HG02763 (cell line): ENCODE data around the gene BPIFB6.

ENCODE experiments used
- ATAC-seq: cut with Tn5 transposase; IDR thresholded peaks from one replicate; pipeline ENCODE4 v1.9.1; 2021; ENCODE audit warnings: mild to moderate bottlenecking, moderate library complexity; ENCODE audit not compliant: unreplicated experiment

BPIFB6 gene

DNA sequence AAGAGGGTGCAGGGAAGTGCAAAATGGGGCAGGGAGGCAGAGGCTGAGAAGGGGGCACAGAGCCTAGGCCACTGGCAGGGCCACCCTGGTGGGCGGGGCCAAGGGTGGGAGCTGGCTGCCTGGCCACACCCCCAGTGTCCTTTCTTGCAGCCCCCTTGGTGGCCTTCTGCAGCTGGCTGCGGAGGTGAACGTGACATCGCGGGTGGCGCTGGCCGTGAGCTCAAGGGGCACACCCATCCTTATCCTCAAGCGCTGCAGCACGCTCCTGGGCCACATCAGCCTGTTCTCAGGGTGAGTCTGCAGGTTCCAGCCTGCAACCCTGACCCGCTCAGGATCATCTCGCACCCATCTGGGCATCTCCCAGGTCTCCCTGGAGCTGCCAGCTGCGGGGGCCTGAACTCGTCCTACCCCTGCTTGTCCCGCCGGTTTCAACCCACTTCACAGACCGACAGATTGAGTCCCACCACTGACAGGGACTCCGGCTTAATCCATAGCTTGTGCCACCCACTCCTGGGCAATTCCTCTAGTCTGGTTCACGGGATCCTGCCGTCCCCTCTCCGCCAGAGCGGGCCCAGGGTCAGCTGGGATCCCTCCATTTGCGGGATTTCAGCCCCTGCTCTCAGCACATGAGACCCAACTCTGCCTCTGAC, 28.4 kb downstream of the BPIFB6 start:
- no peak for ATAC-seq

DNA sequence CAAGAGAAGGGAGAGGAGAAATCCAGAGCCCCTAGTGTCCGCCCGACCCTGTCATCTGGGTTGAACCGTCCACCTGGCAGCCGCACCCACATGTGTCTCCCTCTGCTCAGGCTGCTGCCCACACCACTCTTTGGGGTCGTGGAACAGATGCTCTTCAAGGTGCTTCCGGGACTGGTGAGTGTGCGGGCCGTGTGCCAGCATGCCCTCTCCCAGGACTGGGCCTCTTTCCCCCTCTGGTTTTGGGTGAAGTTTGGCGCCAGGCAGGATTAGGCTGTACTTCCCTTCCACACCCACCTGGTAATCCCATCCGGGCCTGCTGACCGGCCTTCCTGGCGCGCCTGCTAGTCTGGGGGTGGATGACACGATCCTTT, 30.2 kb downstream of the BPIFB6 start:
- ATAC-seq, result no peak

DNA sequence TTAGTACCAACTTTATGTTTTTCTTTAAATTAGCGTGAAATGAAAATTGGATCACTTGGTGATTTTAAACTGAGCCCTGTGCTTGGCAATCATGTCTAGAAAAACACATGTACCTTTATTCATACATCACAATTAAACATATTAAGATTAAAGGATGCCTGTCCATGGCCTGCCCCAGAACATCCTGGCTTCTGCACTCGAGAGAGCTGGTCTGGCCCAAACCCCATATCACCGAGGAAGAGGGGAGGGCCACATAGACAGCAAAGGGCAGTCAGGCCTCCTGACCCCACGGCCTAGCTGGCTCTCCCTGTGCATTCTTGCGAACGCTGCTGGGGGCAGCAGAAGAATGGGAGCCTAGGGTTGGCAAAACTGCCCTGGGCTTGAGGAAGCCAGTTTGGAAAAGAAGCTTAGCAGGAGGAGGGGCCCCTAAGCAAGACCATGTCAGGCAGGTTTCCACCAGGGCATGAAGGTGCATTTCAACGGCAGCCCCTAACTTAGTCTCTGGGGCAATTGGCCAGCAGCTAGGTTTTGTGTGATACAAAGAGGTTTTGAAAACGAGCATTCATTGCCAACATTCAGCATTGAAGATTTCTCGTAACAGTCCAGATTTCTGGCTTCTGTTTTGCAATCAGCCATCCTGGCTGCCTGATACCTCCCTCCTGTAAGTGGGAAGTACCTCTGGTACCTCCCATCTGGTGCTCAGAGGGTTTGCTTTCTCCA, 30.8 kb downstream of the BPIFB6 start:
- no peak for ATAC-seq

DNA sequence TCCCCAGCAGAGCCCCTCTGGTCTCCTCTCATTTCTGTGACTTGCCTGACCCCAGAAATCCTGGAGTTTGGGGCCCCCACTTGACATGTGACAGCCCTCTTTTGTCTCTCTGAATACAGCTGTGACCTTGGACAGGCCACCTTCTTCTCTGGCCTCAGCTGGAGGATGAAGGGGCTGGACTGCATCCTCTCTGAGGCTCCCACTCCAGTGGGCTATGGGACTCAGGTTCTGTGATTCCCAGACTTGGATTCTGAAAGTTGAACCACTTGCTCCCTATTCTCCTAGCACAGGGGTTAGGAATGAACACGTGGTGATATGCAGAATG, 31.3 kb downstream of the BPIFB6 start:
- no peak for ATAC-seq

DNA sequence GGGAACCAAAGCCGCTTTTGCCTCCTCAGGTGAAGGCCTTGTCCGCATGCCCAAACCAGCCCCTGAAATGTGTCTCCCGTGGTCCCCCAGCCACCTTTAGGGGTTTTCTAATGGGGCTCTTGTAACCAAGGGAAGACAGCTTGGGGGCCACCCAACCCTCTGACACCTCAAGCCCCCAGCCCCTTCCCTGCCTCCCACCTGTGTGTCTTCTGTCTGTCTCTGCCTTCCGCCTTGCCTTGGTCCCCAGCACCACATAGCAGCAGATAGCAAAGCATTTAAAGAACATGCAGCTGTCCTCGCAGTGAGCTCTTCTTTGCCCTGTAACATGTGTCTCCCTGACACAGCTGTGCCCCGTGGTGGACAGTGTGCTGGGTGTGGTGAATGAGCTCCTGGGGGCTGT, 31.8 kb downstream of the BPIFB6 start:
- no peak for ATAC-seq

DNA sequence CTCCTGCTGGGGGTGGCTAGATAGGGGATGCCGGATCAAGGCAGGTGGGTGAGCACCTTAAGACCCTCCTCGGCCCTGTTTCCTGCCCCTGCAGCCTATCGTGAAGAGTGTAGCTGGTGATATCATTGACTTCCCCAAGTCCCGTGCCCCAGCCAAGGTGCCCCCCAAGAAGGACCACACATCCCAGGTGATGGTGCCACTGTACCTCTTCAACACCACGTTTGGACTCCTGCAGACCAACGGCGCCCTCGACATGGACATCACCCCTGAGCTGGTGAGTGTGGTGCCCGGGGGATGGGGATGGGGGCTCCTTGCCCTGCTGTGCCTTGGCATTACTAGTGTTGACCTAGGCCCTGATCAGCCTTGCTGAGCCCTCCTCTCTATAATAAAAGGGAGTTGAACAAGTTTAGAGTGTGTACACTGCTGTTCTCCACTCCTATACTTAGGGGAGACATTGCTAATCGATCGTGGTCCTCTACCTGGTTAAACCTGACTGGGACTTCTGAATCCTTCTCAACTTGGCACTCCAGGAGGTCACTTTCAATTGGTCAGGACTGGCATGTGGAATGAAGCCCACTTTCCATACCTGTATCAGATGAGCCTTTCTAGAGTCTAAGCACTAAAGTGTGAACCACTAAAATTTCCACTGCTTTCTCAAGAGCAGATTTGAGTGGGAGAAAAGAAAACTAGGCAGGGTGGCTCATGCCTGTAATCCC, 33.3 kb downstream of the BPIFB6 start:
- no peak for ATAC-seq

DNA sequence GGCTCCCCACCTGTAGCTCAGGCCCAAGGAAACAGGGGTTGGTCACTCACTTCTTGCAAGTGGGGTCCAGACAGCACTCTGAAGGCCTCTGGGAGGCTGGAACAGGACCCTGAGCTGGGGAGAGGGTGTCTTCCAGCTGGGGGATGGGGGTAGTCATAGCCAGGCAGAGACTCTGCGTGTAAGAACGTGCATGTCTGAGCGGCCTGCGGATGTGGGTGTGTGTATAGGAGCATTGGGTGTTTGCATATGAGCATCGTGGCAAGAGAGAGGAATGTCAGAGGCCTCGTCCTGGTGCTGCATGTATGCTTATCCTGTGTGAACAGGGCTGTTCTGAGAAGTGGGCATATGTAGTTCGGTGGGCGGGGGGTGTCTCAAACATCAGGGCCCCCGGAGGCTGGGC, 34.3 kb downstream of the BPIFB6 start:
- ATAC-seq, result no peak

DNA sequence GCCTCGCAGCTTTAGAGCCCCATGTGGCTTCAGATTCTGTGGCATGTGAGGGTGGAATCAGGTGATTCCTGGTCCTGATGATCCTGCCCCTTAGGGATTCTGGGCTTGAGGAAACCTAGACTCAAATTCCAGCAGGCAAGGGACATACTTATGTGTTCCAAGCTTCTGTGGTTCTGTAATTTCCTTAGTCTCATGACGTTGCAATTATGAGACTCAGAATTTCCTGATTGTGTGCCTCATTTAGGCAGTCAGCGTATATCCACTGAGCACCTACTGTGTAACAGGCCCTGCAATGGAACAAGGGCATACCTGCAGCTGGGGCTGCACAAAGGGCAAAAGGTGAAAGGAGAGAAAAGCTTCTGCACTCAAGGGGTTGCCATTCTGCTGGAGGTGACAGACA, 36.4 kb downstream of the BPIFB6 start:
- ATAC-seq, result no peak

DNA sequence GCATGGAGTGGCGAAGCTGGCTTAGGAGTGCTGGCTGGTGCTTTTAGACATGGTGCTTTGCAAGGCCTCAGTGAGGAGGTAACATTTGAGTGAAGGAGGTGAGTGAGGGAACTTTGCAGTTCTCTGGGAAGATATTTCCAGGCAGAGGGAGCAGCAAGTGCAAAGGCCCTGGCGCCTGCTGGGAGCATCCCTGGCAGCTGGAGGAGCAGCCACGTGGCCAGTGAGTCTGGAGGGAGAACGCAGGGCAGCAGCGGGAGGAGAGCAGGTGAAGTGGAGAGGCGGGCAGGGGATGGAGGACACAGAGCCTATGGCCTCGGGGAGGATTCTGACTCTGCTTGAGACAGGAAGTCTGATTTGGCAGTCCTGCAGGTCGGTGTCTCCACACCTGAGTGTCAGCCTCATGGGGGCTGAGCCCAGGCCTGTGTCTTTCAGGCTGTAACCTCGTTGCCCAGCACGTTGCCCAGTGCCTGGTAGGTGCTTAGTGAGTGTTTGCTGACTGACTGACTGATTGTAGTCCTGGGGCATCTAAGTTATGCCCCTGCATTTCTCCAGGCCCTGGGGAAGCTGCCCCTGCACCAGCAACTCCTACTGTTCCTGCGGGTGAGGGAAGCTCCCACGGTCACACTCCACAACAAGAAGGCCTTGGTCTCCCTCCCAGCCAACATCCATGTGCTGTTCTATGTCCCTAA, 36.9 kb downstream of the BPIFB6 start:
- no peak for ATAC-seq

DNA sequence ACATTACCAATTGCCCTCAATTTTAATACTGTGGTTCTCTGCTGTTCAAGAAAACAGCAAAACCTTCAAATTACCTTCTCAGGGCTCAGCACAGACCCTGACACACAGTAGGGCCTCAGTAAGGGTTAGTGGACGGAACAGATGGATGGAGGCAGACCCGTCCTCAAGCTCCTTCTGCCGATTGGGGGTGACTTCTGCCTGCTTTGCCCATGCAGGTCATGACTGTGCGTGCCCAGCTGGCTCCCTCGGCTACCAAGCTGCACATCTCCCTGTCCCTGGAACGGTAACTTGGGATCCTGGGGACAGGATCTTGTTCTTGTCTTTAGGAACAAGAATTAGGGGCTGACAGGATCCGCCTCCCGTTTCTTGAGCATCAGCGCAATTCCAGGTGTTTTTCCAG, 38.2 kb downstream of the BPIFB6 start:
- no peak for ATAC-seq

DNA sequence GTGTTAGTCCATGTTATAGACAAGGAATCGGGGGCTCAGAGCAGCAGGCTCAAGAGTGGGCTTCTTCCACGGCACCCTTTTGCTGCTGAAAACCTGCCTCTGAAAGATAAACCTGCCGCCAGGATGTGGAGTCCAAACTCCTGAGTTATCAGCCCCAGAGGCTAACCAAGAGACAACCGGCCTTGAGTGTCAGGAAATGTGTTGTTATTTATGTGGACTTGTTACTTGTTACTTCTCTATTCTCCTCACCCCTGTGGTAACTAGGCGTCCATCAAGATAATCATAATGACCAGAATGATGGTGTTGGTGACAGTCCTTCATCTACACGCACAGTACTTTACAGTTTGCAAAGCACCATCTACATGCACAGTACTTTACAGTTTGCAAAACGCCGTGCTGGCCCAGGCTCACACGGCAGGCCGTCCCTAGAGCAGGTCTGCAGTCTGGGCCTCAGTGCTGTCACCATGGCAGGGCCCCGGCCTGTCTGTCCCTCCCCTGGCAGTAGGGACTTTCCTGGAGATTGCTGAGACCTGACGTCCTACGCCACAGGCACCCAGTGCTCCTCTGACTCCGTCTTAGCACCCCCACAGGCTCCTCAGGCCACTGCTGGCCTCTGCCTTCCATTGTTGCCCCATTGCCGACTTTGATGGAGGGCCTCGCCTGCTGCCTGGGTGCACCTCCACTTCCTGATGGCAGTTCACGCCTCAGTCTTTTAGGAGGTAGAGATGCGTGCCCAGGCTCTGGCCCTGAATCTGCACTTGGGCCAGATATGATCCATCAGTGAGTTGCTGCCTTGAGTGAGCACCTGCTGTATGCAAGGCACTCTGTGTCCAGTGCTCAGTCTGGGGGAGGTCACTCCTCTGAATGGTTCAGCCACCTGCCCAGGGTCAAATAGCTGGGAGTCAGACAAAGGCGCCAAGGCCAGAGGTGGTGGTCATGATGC, 38.9 kb downstream of the BPIFB6 start:
- ATAC-seq, result no peak

DNA sequence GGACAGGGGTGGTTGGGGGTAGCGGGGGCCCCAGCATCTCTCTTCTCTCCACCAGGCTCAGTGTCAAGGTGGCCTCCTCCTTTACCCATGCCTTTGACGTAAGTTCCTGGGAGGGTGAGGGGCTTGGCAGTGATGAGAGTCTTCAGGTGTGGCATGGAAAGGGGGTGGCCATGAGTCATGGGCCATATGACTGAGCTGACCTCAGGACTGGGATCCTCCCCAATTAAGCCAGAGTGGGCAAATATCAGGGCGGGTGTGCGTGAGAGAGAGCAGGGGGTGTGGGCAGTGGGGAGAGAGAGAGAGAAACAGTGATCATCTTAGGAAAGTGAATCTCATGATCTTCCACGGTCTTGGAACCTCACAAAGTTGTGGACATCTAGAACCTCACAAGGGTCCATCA, 39.8 kb downstream of the BPIFB6 start:
- ATAC-seq, result no peak

DNA sequence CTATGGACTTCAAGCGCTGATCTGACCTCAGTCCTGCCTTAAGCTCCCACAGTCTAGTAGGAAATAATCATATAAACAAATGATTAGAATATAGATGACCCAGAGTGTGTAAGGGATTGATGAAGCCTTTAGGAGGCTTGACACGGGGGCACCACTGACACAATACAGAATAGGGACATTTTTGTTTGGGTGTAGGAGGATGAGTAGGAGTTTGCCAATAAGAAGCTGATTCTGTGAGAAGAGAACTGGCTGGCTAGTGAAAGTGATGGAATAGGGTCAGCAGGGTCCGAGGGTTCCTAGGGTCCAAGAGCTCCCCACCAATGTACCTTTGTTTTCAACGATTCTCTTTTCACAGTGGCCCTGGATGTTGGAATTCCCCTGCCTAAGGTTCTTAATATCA, 40.9 kb downstream of the BPIFB6 start:
- no peak for ATAC-seq

DNA sequence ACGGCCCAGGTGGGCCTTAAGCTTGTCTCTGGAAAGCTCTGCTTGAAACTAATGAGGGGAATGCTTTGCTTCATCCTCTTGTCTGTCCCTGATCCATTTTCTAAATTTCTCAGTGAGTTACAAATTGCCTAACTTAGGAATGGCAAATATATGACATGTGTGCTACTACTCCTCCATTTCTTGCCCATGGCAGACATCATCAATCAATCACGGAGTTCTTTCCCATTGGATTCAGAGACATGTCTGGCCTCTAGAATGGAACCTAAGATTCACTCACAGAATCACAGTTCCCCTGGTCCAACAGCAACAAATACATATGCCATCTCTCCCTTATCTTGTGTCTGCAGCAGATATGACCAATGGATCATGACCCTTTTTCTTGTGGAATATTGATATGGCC, 41.4 kb downstream of the BPIFB6 start:
- ATAC-seq, result no peak

DNA sequence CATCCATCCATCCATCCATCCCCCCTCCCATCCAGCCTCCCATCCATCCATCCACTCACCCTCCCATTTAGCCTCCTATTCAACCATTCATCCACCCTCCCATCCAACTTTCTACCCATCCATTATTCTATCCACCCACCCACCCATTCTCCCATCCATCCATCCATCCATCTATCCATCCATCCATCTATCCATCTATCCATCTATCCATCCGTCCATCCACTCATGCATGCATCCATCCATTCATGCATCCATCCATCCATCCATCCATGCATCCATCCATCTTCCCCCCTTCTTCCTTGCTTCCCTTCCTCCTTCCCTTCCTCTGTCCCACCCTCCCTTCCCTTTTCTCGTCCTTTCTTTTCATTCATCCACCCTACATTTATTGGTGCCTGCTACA, 43.2 kb downstream of the BPIFB6 start:
- no peak for ATAC-seq

DNA sequence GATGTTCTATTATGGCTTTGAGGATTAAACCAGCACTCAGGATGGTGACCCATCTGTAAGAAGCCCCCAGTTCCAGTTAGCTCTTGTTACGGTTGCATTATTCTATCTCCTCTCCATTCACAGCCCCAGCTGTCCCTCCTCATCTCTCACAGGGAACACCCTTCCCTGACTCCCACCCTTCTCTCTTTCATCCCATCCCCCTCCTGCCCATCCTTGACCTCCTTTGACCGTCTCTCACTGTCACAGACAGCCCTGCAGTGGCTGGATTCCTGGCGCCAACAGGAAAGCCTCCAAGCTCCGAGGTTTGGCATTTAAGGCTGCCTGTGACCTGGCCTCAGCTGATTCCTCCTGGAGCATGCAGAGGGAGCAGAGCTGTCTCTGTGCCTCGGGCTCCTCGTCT, 43.8 kb downstream of the BPIFB6 start:
- no peak for ATAC-seq

DNA sequence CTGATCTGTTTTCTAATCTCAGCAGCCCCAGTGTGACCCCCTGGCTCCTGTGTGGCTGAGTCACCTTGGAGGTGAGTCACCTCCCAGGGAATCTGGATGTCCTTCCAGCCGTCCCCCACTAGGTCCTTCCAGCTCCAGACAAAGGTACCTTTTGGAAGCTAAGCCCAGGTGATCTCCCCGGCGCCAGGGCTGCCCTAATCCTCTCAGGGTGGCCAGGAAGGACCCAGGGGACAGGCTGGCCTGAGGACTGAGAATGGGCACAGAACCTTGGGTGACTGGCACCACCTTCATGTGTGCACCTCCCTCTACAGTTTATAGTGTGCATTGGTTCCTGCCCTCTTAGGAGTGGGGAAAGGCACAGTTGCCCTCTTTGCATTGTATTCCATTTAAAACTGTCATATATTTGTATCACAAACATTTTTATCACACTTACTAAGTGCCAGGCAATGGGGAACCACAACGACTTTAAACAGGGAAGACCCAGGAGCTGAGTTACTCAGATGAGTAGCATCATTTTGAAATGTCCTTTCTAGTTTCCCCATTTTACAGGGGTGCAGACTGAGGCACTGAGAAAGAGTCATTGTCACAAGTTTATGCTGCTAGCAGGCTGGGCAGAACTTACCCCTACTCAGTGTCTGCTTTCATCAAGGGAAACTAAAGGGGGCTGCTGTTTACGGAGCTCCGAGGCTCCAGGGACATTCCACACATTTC, 45.4 kb downstream of the BPIFB6 start:
- no peak for ATAC-seq

DNA sequence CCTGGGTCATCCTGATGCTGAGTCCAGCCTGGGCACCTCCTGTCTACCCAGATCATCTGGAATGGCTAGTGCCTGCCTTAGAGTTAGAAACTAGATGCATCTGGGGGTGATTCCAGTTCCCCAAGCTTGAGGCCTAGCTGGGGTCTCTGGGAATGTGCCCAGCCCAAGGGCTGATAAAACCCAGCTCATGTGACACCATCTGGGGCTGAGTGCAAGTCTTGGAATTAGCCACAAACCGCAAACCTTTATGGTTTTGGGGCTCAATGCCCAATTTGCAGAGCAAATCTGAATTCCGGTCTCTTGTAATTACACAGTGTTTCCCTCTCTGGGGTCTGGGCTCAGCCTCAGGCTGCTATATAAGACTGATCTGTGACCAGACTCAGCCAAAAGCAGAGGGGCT, 47.8 kb downstream of the BPIFB6 start, which contains the start of gene BPIFB4:
BPIFB4 (plus strand) TSS at position 385 of the 400 bp plus-strand sequence. CDS start 1,884 bp downstream, outside the sequence.
- ATAC-seq, result no peak

DNA sequence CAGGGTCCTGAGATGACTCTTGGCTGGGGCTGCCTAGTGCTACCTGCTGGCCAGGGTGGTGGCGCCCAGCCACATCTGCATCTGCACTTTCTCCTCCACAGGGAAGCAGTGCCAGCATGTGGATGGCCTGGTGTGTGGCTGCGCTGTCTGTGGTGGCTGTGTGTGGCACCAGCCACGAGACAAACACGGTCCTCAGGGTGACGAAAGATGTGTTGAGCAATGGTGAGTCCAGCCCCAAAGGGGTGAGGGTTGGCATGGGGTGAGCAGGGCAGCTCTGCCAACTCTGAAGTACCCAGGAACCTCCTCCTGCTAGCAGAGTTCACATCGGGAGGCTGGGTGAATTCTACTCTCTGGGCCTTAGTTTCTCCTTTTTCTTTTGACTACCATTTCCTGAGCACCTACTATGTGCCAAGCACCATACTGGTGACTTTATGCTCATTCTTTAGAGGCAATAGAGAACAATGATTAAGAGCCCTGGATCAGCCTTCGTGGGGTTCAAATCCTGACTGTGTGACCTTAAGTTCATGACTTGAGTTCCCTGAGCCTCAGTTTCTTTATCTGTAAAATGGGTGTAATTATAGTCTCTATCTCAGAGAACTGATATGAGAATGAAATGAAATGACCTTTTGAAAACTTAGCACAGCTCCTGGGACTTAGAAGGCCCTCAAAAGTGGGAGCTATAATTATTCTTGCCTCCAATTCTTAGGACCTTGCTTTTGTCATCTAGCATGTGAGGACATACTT, 50.1 kb downstream of the BPIFB6 start:
- no peak for ATAC-seq
